ENCODE results near the gene SPTLC2.

Gene SPTLC2

DNA sequence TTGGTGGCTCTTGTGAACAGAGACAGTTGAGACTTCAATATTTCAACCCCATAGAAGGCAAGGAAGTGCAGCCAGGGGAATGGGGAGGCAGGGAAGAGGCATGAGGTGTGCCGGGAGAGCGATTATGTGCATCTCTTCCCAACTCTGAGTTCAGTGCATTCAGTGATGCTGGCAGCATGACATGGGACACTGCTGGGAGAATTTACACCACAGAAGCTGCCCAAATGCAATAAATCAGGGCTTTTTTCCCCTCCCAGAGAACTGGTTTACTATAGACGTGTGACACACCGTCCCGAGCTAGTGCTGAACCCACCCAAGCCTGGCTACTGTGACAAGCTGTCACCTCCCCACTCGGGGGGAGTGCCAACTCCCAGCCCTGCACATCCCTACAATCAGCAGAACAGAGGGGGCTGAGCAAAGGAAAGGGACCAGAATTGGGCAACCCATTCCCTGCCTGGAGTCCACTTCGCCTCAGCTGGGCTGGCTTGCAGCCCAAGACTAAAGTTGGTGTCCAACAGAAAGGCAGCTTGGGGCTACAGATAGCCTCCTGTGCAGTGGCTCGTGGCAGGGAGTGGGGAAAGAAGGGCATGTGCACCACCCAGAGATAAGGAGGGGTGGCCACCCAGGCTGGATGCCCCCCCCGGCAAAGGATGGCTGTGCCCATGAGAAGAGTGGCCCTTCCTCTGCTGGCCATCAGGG lies 141.8 kb downstream of the SPTLC2 start:
- Histone ChIP-seq H3K36me3 (replicated peaks in 1 of 2; ENCODE audit: control insufficient read depth in 2 of 2, insufficient read depth in 2 of 2, low read length in 2 of 2) (peaks cover 2% of the 10 kb centered on the region in 2 donors), H2BK120ac (ENCODE audit: low read depth, low read length) (no peak overlapping the region), H2BK5ac (ENCODE audit: low read length) (no peak overlapping the region), H3K9me3 (replicated peaks in 1 of 2; ENCODE audit: control insufficient read depth in 2 of 2, insufficient read depth in 1 of 2, low read depth in 1 of 2, low read length in 2 of 2) (no peaks in the 10 kb centered on the region), H3K4me3 (ENCODE audit: low read length in 2 of 2) (no peak overlapping the region), H3K9ac (ENCODE audit: low read depth, low read length, poor library complexity) (no peak overlapping the region), H4K91ac (ENCODE audit: low read depth, low read length, poor library complexity) (no peak overlapping the region), H3K27me3 (ENCODE audit: control insufficient read depth in 3 of 3, insufficient read depth in 3 of 3, low read depth in 1 of 3, low read length in 3 of 3) (peaks cover 0 to 37% (median 0%) of the 10 kb centered on the region in 3 experiments), H3K23ac (ENCODE audit: low read depth, low read length, poor library complexity) (no peak overlapping the region), H2AFZ (ENCODE audit: low read length) (no peak overlapping the region), H3K18ac (ENCODE audit: low read length) (no peak overlapping the region), H2AK5ac (ENCODE audit: low read depth, low read length) (no peak overlapping the region), H3K4ac (ENCODE audit: low read length) (no peak overlapping the region), H2BK15ac (ENCODE audit: low read length) (no peak overlapping the region), H3K27ac (replicated peaks; ENCODE audit: low read length) (no peak overlapping the region), H2BK12ac (ENCODE audit: low read length) (no peak overlapping the region), H3K4me1 (ENCODE audit: control insufficient read depth in 2 of 2, insufficient read depth in 1 of 2, low read depth in 1 of 2, low read length in 2 of 2) (peaks cover 0 to 4% of the 10 kb centered on the region in 2 donors), H3K14ac (ENCODE audit: low read length) (no peak overlapping the region), H3K79me1 (ENCODE audit: low read depth, low read length) (no peaks in the 10 kb centered on the region), H3K4me2 (ENCODE audit: insufficient read depth, low read length, poor library complexity, severe bottlenecking) (no peak overlapping the region), H4K8ac (ENCODE audit: low read depth, low read length) (no peak overlapping the region)
- no peak for DNase-seq (ENCODE audit: low spot score)
- no CpG with 5 or more reads among the region's 9 CpGs for WGBS, 2 donors (ENCODE audit: extremely low coverage in 2 of 2, insufficient read length in 2 of 2, insufficient replicate concordance in 1 of 2)

- no peak overlapping the region for H3K14ac ChIP-seq (ENCODE audit: low read length)
- no peak overlapping the region for H3K9ac ChIP-seq (ENCODE audit: low read depth, low read length, poor library complexity)
- H3K23ac ChIP-seq (ENCODE audit: low read depth, low read length, poor library complexity) = no peak overlapping the region
- H4K91ac ChIP-seq (ENCODE audit: low read depth, low read length, poor library complexity) = no peak overlapping the region
- no peak overlapping the region for H2BK5ac ChIP-seq (ENCODE audit: low read length)
- no peak overlapping the region for H2BK12ac ChIP-seq (ENCODE audit: low read length)
- H2BK15ac ChIP-seq (ENCODE audit: low read length) = no peak overlapping the region
- no peak overlapping the region for H3K4me2 ChIP-seq (ENCODE audit: insufficient read depth, low read length, poor library complexity, severe bottlenecking)
- H3K4ac ChIP-seq (ENCODE audit: low read length) = no peak overlapping the region
- no peak for DNase-seq (ENCODE audit: low spot score)
- H4K8ac ChIP-seq (ENCODE audit: low read depth, low read length) = no peak overlapping the region
- no peak overlapping the region for H3K4me3 ChIP-seq (ENCODE audit: low read length in 2 of 2)
- no peaks in the 10 kb centered on the region for H3K79me1 ChIP-seq (ENCODE audit: low read depth, low read length)
- H3K9me3 ChIP-seq (replicated peaks in 1 of 2; ENCODE audit: control insufficient read depth in 2 of 2, insufficient read depth in 1 of 2, low read depth in 1 of 2, low read length in 2 of 2) = no peaks in the 10 kb centered on the region
- WGBS, 2 donors (ENCODE audit: extremely low coverage in 2 of 2, insufficient read length in 2 of 2, insufficient replicate concordance in 1 of 2) = no CpG with 5 or more reads among the region's 5 CpGs
- peaks cover 0 to 37% (median 0%) of the 10 kb centered on the region in 3 experiments for H3K27me3 ChIP-seq (ENCODE audit: control insufficient read depth in 3 of 3, insufficient read depth in 3 of 3, low read depth in 1 of 3, low read length in 3 of 3)
- H2AFZ ChIP-seq (ENCODE audit: low read length) = no peak overlapping the region
- no peak overlapping the region for H2BK120ac ChIP-seq (ENCODE audit: low read depth, low read length)
- peaks cover 0 to 4% of the 10 kb centered on the region in 2 donors for H3K4me1 ChIP-seq (ENCODE audit: control insufficient read depth in 2 of 2, insufficient read depth in 1 of 2, low read depth in 1 of 2, low read length in 2 of 2)
- no peak overlapping the region for H3K18ac ChIP-seq (ENCODE audit: low read length)
- H2AK5ac ChIP-seq (ENCODE audit: low read depth, low read length) = no peak overlapping the region
- H3K36me3 ChIP-seq (replicated peaks in 1 of 2; ENCODE audit: control insufficient read depth in 2 of 2, insufficient read depth in 2 of 2, low read length in 2 of 2) = peaks cover 4 to 9% of the 10 kb centered on the region in 2 donors
- no peak overlapping the region for H3K27ac ChIP-seq (replicated peaks; ENCODE audit: low read length)
Measured at GRCh38 chr14:77473921-77474320, 142.5 kb downstream of the SPTLC2 start.

GRCh38 chr14:77470224-77470870 lies 146.1 kb downstream of the SPTLC2 start:
- H3K9me3 ChIP-seq (replicated peaks in 1 of 2; ENCODE audit: control insufficient read depth in 2 of 2, insufficient read depth in 1 of 2, low read depth in 1 of 2, low read length in 2 of 2) = no peaks in the 10 kb centered on the region

DNA sequence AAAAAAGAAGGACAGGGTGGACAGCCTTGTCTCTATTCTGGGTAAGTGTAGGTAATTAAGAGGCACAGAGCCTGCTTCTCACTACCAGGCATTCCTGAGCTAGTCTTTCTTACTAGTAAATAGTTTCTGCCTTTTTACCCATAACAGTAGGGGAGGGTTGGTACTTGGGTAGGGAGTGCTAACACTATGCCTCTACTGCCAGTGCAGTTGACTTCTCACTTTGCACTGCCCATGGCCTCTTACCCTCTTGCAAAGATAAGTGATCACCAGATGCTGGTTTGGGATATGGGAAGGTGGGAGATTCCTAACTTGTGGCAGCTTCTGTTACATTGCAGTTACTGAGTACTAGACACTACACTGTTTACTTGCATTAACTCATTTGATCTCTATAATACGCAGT lies 146.9 kb downstream of the SPTLC2 start:
- no peak overlapping the region for H2BK12ac ChIP-seq (ENCODE audit: low read length)
- H3K9ac ChIP-seq (ENCODE audit: low read depth, low read length, poor library complexity) = no peak overlapping the region

More at GRCh38 chr14:77470224-77470870, 146.1 kb downstream of the SPTLC2 start:
- H3K27me3 ChIP-seq (ENCODE audit: control insufficient read depth in 3 of 3, insufficient read depth in 3 of 3, low read depth in 1 of 3, low read length in 3 of 3) = peaks cover 0 to 13% (median 0%) of the 10 kb centered on the region in 3 experiments
- no peak overlapping the region for H3K4ac ChIP-seq (ENCODE audit: low read length)
- peaks cover 0 to 4% of the 10 kb centered on the region in 2 donors for H3K4me1 ChIP-seq (ENCODE audit: control insufficient read depth in 2 of 2, insufficient read depth in 1 of 2, low read depth in 1 of 2, low read length in 2 of 2)
- no peak overlapping the region for H3K4me3 ChIP-seq (ENCODE audit: low read length in 2 of 2)
- H2AFZ ChIP-seq (ENCODE audit: low read length) = no peak overlapping the region
- H2BK120ac ChIP-seq (ENCODE audit: low read depth, low read length) = no peak overlapping the region
- no CpG with 5 or more reads among the region's 5 CpGs for WGBS, 2 donors (ENCODE audit: extremely low coverage in 2 of 2, insufficient read length in 2 of 2, insufficient replicate concordance in 1 of 2)
- H3K36me3 ChIP-seq (replicated peaks in 1 of 2; ENCODE audit: control insufficient read depth in 2 of 2, insufficient read depth in 2 of 2, low read length in 2 of 2) = peaks cover 23 to 45% of the 10 kb centered on the region in 2 donors
- H3K18ac ChIP-seq (ENCODE audit: low read length) = no peak overlapping the region
- H3K79me1 ChIP-seq (ENCODE audit: low read depth, low read length) = no peaks in the 10 kb centered on the region
- no peak overlapping the region for H4K8ac ChIP-seq (ENCODE audit: low read depth, low read length)
- H4K91ac ChIP-seq (ENCODE audit: low read depth, low read length, poor library complexity) = no peak overlapping the region
- DNase-seq (ENCODE audit: low spot score) = no peak
- no peak overlapping the region for H3K27ac ChIP-seq (replicated peaks; ENCODE audit: low read length)
- no peak overlapping the region for H3K14ac ChIP-seq (ENCODE audit: low read length)
- H2BK12ac ChIP-seq (ENCODE audit: low read length) = no peak overlapping the region
- H2BK5ac ChIP-seq (ENCODE audit: low read length) = no peak overlapping the region
- H3K4me2 ChIP-seq (ENCODE audit: insufficient read depth, low read length, poor library complexity, severe bottlenecking) = no peak overlapping the region
- H2BK15ac ChIP-seq (ENCODE audit: low read length) = no peak overlapping the region
- H3K23ac ChIP-seq (ENCODE audit: low read depth, low read length, poor library complexity) = no peak overlapping the region
- no peak overlapping the region for H3K9ac ChIP-seq (ENCODE audit: low read depth, low read length, poor library complexity)
- no peak overlapping the region for H2AK5ac ChIP-seq (ENCODE audit: low read depth, low read length)

More for the DNA sequence above, 146.9 kb downstream of the SPTLC2 start:
- Histone ChIP-seq H2AFZ (ENCODE audit: low read length) (no peak overlapping the region), H3K27ac (replicated peaks; ENCODE audit: low read length) (no peak overlapping the region), H4K8ac (ENCODE audit: low read depth, low read length) (no peak overlapping the region), H3K23ac (ENCODE audit: low read depth, low read length, poor library complexity) (no peak overlapping the region), H2BK120ac (ENCODE audit: low read depth, low read length) (no peak overlapping the region), H2BK5ac (ENCODE audit: low read length) (no peak overlapping the region), H3K4me2 (ENCODE audit: insufficient read depth, low read length, poor library complexity, severe bottlenecking) (no peak overlapping the region), H3K14ac (ENCODE audit: low read length) (no peak overlapping the region), H3K4ac (ENCODE audit: low read length) (no peak overlapping the region), H3K27me3 (ENCODE audit: control insufficient read depth in 3 of 3, insufficient read depth in 3 of 3, low read depth in 1 of 3, low read length in 3 of 3) (peaks cover 0 to 9% (median 0%) of the 10 kb centered on the region in 3 experiments), H3K18ac (ENCODE audit: low read length) (no peak overlapping the region), H3K79me1 (ENCODE audit: low read depth, low read length) (no peaks in the 10 kb centered on the region), H4K91ac (ENCODE audit: low read depth, low read length, poor library complexity) (no peak overlapping the region), H2BK15ac (ENCODE audit: low read length) (no peak overlapping the region), H2AK5ac (ENCODE audit: low read depth, low read length) (no peak overlapping the region), H3K9me3 (replicated peaks in 1 of 2; ENCODE audit: control insufficient read depth in 2 of 2, insufficient read depth in 1 of 2, low read depth in 1 of 2, low read length in 2 of 2) (no peaks in the 10 kb centered on the region), H3K36me3 (replicated peaks in 1 of 2; ENCODE audit: control insufficient read depth in 2 of 2, insufficient read depth in 2 of 2, low read length in 2 of 2) (peaks cover 29 to 53% of the 10 kb centered on the region in 2 donors), H3K4me3 (ENCODE audit: low read length in 2 of 2) (no peak overlapping the region), H3K4me1 (ENCODE audit: control insufficient read depth in 2 of 2, insufficient read depth in 1 of 2, low read depth in 1 of 2, low read length in 2 of 2) (peaks cover 0 to 4% of the 10 kb centered on the region in 2 donors)
- no CpG with 5 or more reads among the region's 1 CpG for WGBS, 2 donors (ENCODE audit: extremely low coverage in 2 of 2, insufficient read length in 2 of 2, insufficient replicate concordance in 1 of 2)
- no peak for DNase-seq (ENCODE audit: low spot score)

Data from neuronal stem cell (in vitro differentiated cells).